ENCODE results near the gene SUPT20H. TPM values are rescaled to one million over a fixed set of nuclear protein-coding genes. Genes with fewer than 3 reads are reported as not detected.
A peak's percentile ranks its signal among the peaks of the same experiment; 100 is the strongest.
"Not testable (repeated sequence)": the region's sequence is repeated elsewhere in the genome, so short reads cannot be mapped to it uniquely, and the experiment has no call there.

SUPT20H gene
- total RNA-seq, 2 experiments from 2014 or later, result 74.1 to 79.8 TPM

- Mint-ChIP-seq H3K36me3 (ENCODE audit: low read depth) (no peaks in the 10 kb centered on the region), H3K9me3 (no peaks in the 10 kb centered on the region), H3K27ac (no peak overlapping the region), H3K4me3 (no peak overlapping the region), H3K4me1 (no peaks in the 10 kb centered on the region), H3K27me3 (peaks cover 4% of the 10 kb centered on the region)
- ChIA-PET POLR2A (no interaction called here), CTCF (no interaction called here)
- no peak for DNase-seq
These were observed 6.5 kb upstream of the SUPT20H start for GRCh38 chr13:37065890-37066526.

GRCh38 chr13:37059848-37060192 is 332 bp upstream of the SUPT20H start:
- Mint-ChIP-seq H3K27me3 (peaks cover 4% of the 10 kb centered on the region), H3K4me3 (peak overlapping the region; percentile 94), H3K4me1 (peaks cover 35% of the 10 kb centered on the region), H3K9me3 (no peaks in the 10 kb centered on the region), H3K36me3 (ENCODE audit: low read depth) (peaks cover 22% of the 10 kb centered on the region), H3K27ac (peak overlapping the region; percentile 99)
- CTCF ChIA-PET, result no interaction called here
- no peak for DNase-seq
- POLR2A ChIA-PET, result no interaction called here

- H3K9me3 Mint-ChIP-seq, H3K27me3 Mint-ChIP-seq, H3K4me3 Mint-ChIP-seq, DNase-seq, H3K27ac Mint-ChIP-seq, POLR2A ChIA-PET: not testable (repeated sequence)
- CTCF ChIA-PET, result interaction anchor here (1.0 kb wide), 1 partner anchor 58 kb away, joined by 3 read pairs; the partner anchor contains the start of gene ALG5
- Mint-ChIP-seq H3K36me3 (ENCODE audit: low read depth) (peaks cover 48% of the 10 kb centered on the region), H3K4me1 (peaks cover 58% of the 10 kb centered on the region)
These were observed 3.3 kb downstream of the SUPT20H start for GRCh38 chr13:37056228-37056627.

- POLR2A ChIA-PET, H3K27ac Mint-ChIP-seq, H3K9me3 Mint-ChIP-seq, H3K27me3 Mint-ChIP-seq, H3K4me3 Mint-ChIP-seq, CTCF ChIA-PET, DNase-seq: not testable (repeated sequence)
- peaks cover 47% of the 10 kb centered on the region for H3K4me1 Mint-ChIP-seq
- peaks cover 48% of the 10 kb centered on the region for H3K36me3 Mint-ChIP-seq (ENCODE audit: low read depth)
These were observed 6.4 kb downstream of the SUPT20H start for GRCh38 chr13:37053111-37053510.

- no peak overlapping the region for H3K27ac Mint-ChIP-seq
- no peak overlapping the region for H3K4me3 Mint-ChIP-seq
These were observed 9.7 kb downstream of the SUPT20H start for GRCh38 chr13:37049810-37050209.

GRCh38 chr13:37047846-37048245 is 11.6 kb downstream of the SUPT20H start:
- Mint-ChIP-seq H3K36me3 (ENCODE audit: low read depth) (peaks cover 33% of the 10 kb centered on the region), H3K27me3 (no peaks in the 10 kb centered on the region), H3K4me3 (no peak overlapping the region), H3K4me1 (peaks cover 17% of the 10 kb centered on the region), H3K9me3 (no peaks in the 10 kb centered on the region), H3K27ac (no peak overlapping the region)
- CTCF ChIA-PET, result interaction anchor here (1.5 kb wide), 1 partner anchor 22 kb away, joined by 3 read pairs; no protein-coding TSS in a partner anchor
- no peak for DNase-seq
- POLR2A ChIA-PET, result no interaction called here

More at GRCh38 chr13:37049810-37050209, 9.7 kb downstream of the SUPT20H start:
- Mint-ChIP-seq H3K27me3 (no peaks in the 10 kb centered on the region), H3K9me3 (no peaks in the 10 kb centered on the region), H3K36me3 (ENCODE audit: low read depth) (peaks cover 38% of the 10 kb centered on the region), H3K4me1 (peaks cover 26% of the 10 kb centered on the region)
- DNase-seq, result no peak
- ChIA-PET POLR2A (no interaction called here), CTCF (no interaction called here)

- peaks cover 9% of the 10 kb centered on the region for H3K4me1 Mint-ChIP-seq
- no peaks in the 10 kb centered on the region for H3K9me3 Mint-ChIP-seq
- no peak for DNase-seq
- no peak overlapping the region for H3K4me3 Mint-ChIP-seq
- ChIA-PET CTCF (interaction anchor here (0.9 to 1.5 kb wide), 2 partner anchors 15 to 22 kb away, joined by 3 to 4 read pairs; no protein-coding TSS in a partner anchor), POLR2A (no interaction called here)
- no peaks in the 10 kb centered on the region for H3K27me3 Mint-ChIP-seq
- H3K36me3 Mint-ChIP-seq (ENCODE audit: low read depth), result peaks cover 32% of the 10 kb centered on the region
- no peak overlapping the region for H3K27ac Mint-ChIP-seq
These were observed 12.5 kb downstream of the SUPT20H start for GRCh38 chr13:37047032-37047431.

- Mint-ChIP-seq H3K4me3 (no peak overlapping the region), H3K27me3 (no peaks in the 10 kb centered on the region), H3K36me3 (ENCODE audit: low read depth) (peaks cover 35% of the 10 kb centered on the region), H3K27ac (no peak overlapping the region), H3K9me3 (no peaks in the 10 kb centered on the region), H3K4me1 (peaks cover 2% of the 10 kb centered on the region)
- DNase-seq, result no peak
- CTCF ChIA-PET, result no interaction called here
- POLR2A ChIA-PET, result interaction anchor here (0.6 kb wide), 1 partner anchor 46 kb away, joined by 3 read pairs; no protein-coding TSS in a partner anchor
These were observed 13.4 kb downstream of the SUPT20H start for GRCh38 chr13:37046062-37046461.

- CTCF ChIA-PET, result no interaction called here
- no peaks in the 10 kb centered on the region for H3K9me3 Mint-ChIP-seq
- POLR2A ChIA-PET, result no interaction called here
- H3K4me1 Mint-ChIP-seq, result no peaks in the 10 kb centered on the region
- no peaks in the 10 kb centered on the region for H3K27me3 Mint-ChIP-seq
- H3K27ac Mint-ChIP-seq, result no peak overlapping the region
- DNase-seq, result no peak
- peaks cover 43% of the 10 kb centered on the region for H3K36me3 Mint-ChIP-seq (ENCODE audit: low read depth)
- no peak overlapping the region for H3K4me3 Mint-ChIP-seq
These were observed 18.7 kb downstream of the SUPT20H start for GRCh38 chr13:37040789-37041188.

- peaks cover 45% of the 10 kb centered on the region for H3K36me3 Mint-ChIP-seq (ENCODE audit: low read depth)
These were observed 19.6 kb downstream of the SUPT20H start for GRCh38 chr13:37039896-37040295.

GRCh38 chr13:37037241-37037640 is 22.2 kb downstream of the SUPT20H start:
- no peak for DNase-seq
- H3K36me3 Mint-ChIP-seq (ENCODE audit: low read depth), result peaks cover 39% of the 10 kb centered on the region
- ChIA-PET POLR2A (no interaction called here), CTCF (no interaction called here)
- H3K27me3 Mint-ChIP-seq, result no peaks in the 10 kb centered on the region
- H3K9me3 Mint-ChIP-seq, result no peaks in the 10 kb centered on the region
- H3K27ac Mint-ChIP-seq, result no peak overlapping the region
- no peak overlapping the region for H3K4me3 Mint-ChIP-seq
- H3K4me1 Mint-ChIP-seq, result peaks cover 1% of the 10 kb centered on the region

More at GRCh38 chr13:37039896-37040295, 19.6 kb downstream of the SUPT20H start:
- ChIA-PET POLR2A (no interaction called here), CTCF (no interaction called here)
- H3K4me3 Mint-ChIP-seq, result no peak overlapping the region
- no peaks in the 10 kb centered on the region for H3K9me3 Mint-ChIP-seq
- no peak for DNase-seq
- H3K4me1 Mint-ChIP-seq, result no peaks in the 10 kb centered on the region
- H3K27ac Mint-ChIP-seq, result no peak overlapping the region
- H3K27me3 Mint-ChIP-seq, result no peaks in the 10 kb centered on the region

GRCh38 chr13:37029617-37030016 is 29.9 kb downstream of the SUPT20H start:
- Mint-ChIP-seq H3K4me1 (peaks cover 1% of the 10 kb centered on the region), H3K4me3 (no peak overlapping the region), H3K27me3 (no peaks in the 10 kb centered on the region), H3K36me3 (ENCODE audit: low read depth) (peaks cover 32% of the 10 kb centered on the region), H3K27ac (no peak overlapping the region), H3K9me3 (no peaks in the 10 kb centered on the region)
- ChIA-PET CTCF (interaction anchor here (1.4 kb wide), 1 partner anchor 27 kb away, joined by 6 read pairs; no protein-coding TSS in a partner anchor), POLR2A (no interaction called here)
- DNase-seq, result no peak

- H3K27me3 Mint-ChIP-seq, result no peaks in the 10 kb centered on the region
- H3K4me1 Mint-ChIP-seq, result peaks cover 1% of the 10 kb centered on the region
- no peak overlapping the region for H3K4me3 Mint-ChIP-seq
- no peak overlapping the region for H3K27ac Mint-ChIP-seq
- CTCF ChIA-PET, result interaction anchor here (1.5 kb wide), 1 partner anchor 16 kb away, joined by 3 read pairs; no protein-coding TSS in a partner anchor
- H3K9me3 Mint-ChIP-seq, result no peaks in the 10 kb centered on the region
- no peak for DNase-seq
- POLR2A ChIA-PET, result no interaction called here
- H3K36me3 Mint-ChIP-seq (ENCODE audit: low read depth), result peaks cover 37% of the 10 kb centered on the region
These were observed 31.8 kb downstream of the SUPT20H start for GRCh38 chr13:37027639-37028038.

- CTCF ChIA-PET, result no interaction called here
- no peak overlapping the region for H3K4me3 Mint-ChIP-seq
- no peak overlapping the region for H3K27ac Mint-ChIP-seq
- no peak for DNase-seq
- POLR2A ChIA-PET, result no interaction called here
- peaks cover 32% of the 10 kb centered on the region for H3K36me3 Mint-ChIP-seq (ENCODE audit: low read depth)
- no peaks in the 10 kb centered on the region for H3K9me3 Mint-ChIP-seq
- H3K4me1 Mint-ChIP-seq, result no peaks in the 10 kb centered on the region
- H3K27me3 Mint-ChIP-seq, result no peaks in the 10 kb centered on the region
These were observed 32.7 kb downstream of the SUPT20H start for GRCh38 chr13:37026771-37027170.

Data from activated CD4-positive, alpha-beta T cell treated with anti-CD3 and anti-CD28 coated beads, Interleukin-2, amount 10 ng/mL, durations not matched to agents 7 days and 5 days (primary cell).